ENCODE results near the gene GLOD4.
A peak's percentile ranks its signal among the peaks of the same experiment; 100 is the strongest.
"Not testable (repeated sequence)": the region's sequence is repeated elsewhere in the genome, so short reads cannot be mapped to it uniquely, and the experiment has no call there.

Gene GLOD4

DNA sequence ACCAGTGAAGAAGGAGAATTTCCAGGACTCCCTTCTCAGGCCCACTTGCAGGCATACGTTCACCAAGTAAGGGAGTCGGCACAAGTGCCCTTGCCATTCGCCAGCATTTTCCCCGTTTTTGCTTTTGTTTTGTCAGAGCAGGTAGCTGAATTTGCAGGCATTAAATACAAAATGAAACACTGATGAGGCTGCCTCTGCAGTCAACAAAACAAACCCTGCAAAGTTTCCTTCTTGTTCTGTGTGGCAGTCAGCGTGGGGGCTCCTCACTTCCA lies 7.8 kb downstream of the GLOD4 start:
- DNase-seq (ENCODE audit: low read depth) = no peak

DNA sequence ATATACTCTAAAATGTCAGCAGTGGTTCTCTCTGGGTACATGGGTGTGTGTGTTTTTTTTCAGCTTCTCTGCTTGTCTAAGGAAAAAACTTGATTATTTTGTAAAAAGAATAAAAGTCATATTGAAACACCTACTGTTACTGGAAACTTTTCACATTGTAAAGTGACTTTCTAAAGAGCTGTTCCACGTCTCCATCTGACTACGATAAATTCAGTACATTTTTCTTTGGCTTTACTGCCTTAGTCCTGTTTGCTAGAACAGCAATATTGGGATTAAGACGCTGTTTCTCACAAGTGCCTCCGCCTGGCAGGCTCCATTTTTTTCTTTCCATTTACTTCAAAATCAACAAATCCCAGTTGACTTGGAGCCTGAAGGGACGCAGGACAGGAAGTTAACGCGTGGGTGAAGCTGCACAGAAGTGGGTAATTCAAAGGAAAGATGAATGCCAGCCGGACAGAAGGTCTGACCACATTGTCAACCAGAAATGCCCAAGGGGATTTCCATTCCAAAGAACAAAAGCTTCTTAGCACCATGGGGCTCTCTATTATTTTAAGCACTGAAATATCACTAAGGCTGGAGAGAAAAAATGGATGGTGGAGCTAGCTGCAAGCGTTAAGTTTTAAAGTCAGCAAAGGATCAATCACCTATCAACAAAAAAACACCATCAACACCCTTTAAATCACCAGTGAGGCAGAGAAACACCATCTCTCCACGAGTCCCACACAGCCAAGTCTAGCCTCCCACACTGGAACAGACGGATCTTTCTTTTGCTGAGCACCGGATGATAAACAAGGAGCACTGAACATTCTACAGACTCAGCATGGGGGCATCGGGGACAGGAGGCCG lies 8.4 kb downstream of the GLOD4 start:
- no peak for DNase-seq (ENCODE audit: low read depth)

DNA sequence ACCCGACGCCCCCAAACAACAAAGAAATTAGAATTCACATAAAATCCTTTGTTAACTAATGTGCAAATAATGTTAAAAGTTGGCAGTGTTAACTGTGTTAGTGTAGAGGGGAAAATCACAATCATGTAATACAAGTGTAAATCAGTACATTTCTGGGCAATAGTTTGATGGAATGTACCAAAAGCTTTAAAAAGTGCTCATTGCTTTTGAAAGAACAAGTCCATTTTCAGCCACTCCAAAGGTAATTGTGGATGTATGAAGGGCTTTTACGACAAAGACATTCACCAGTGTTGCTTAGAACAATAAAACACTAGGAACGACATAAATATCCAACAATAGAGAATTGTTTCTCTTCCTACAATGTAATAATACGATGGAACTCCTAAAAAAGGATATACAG lies 9.1 kb downstream of the GLOD4 start:
- no peak for DNase-seq (ENCODE audit: low read depth)

DNA sequence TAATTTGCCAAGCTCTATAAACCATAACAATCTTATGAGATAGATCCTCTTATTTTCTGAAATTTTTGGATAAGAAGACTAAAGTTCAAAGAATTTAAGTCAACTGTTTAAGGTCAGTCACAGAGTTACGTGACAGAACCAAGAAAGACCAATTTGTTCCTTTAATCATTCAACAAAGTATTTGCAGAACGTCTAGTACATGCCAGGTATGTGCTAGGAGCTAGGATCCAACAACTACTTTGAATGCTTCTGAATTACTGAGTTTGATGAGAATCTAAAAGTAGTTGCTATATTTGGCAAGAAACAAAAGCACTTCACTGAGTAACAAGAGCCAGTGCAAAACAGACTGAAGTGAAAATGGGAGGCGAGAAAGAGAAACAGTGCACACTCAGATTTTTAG lies 15.0 kb downstream of the GLOD4 start:
- DNase-seq (ENCODE audit: low read depth) = no peak

DNA sequence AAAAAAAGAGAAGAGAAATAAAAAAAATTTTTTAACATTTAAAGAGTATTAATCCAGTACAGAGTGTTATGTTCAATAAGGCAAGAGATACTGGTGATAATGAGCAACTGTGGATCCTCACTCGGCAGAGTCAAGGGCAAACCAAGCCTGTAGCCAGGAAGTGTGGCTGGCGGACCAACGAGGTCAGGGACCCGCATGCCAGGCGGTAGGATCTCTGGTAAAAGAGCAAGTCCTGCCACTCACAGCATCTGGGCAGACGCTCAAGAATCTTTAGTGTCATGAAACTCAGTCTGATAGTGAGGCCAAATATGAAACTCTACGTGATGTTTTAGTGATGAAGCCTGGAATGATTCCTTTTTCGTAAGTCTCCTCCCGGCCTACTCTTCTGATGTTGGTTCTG lies 21.7 kb downstream of the GLOD4 start:
- DNase-seq (ENCODE audit: low read depth) = no peak

DNA sequence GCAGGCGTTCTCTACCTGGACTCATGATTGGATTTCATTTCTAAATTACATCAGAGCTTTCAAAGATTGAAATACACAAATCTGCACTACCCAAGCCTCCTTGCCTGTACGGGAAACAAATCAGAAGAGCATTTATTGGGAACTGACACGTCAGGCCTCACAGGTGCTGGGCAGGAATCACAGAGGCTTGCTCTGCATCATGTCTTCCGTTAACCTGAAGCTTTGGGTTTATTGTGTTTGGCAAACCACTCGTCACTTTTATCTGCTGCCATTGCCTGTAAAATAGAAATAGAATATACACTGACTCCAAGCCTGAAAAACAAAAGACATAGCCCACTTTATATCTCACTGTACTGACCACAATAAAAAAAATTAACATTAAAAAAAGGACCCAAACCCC lies 22.1 kb downstream of the GLOD4 start:
- no peak for DNase-seq (ENCODE audit: low read depth)

DNA sequence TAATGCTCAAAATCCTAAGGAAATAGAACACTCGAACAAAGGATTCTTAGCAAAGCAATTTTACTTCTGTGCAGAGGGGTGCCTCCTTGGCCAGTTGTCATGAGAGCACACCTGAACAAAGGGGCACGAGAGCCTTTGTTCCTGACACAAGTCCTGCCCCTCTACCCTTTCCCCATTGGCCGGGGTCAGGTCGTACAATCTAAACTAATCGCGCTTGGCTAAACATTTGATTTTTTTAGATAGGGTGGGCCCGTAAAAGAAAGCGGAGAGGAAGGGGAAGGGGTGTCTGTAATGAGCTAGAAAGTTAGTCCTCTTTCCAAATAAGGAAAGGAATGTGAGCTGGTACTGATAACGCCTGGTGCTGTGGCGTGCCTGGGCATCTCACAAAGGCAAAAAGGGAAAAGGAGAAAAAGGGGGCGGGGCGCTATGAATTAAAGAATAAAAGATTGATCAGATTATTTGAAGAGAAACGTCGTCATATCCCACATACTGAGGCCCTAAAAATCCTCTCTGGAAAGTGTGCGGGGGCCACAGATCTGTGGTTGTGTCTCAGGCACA lies 26.0 kb downstream of the GLOD4 start:
- DNase-seq (ENCODE audit: low read depth) = not testable (repeated sequence)

DNA sequence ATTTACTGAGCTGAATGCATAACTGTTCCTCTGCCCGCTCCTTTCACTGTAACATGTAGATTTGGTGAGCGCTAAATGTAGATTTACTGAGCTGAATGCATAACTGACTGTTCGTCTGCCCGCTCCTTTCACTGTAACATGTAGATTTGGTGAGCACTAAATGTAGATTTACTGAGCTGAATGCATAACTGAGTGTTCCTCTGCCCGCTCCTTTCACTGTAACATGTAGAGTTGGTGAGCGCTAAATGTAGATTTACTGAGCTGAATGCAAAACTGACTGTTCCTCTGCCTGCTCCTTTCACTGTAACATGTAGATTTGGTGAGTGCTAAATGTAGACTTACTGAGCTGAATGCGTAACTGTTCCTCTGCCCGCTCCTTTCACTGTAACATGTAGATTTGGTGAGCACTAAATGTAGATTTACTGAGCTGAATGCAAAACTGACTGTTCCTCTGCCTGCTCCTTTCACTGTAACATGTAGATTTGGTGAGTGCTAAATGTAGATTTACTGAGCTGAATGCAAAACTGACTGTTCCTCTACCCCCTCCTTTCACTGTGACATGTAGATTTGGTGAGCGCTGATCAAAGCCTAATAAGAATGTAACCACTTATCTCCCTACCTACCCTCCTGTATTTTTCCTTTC lies 26.6 kb downstream of the GLOD4 start:
- DNase-seq (ENCODE audit: low read depth) = not testable (repeated sequence)

DNA sequence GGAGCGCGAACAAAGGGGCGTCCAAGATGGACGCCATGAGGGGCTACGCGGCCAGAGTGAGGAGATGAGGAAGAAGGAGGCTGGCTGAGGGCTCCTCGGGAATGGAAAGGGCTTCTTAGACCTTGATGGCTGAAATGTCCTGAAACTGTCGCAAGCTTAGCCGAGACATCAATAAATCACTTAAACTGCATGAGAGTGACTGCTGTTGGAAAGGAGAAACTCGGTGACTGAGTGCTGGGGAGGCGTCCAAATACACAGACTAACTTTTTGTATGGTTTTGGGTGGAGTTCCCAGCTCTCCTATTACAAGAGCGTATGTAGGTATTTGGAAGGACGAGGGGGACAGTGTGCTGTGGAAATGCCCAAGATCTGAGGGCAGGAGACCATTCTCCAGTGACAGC lies 28.7 kb downstream of the GLOD4 start:
- DNase-seq (ENCODE audit: low read depth) = no peak

DNA sequence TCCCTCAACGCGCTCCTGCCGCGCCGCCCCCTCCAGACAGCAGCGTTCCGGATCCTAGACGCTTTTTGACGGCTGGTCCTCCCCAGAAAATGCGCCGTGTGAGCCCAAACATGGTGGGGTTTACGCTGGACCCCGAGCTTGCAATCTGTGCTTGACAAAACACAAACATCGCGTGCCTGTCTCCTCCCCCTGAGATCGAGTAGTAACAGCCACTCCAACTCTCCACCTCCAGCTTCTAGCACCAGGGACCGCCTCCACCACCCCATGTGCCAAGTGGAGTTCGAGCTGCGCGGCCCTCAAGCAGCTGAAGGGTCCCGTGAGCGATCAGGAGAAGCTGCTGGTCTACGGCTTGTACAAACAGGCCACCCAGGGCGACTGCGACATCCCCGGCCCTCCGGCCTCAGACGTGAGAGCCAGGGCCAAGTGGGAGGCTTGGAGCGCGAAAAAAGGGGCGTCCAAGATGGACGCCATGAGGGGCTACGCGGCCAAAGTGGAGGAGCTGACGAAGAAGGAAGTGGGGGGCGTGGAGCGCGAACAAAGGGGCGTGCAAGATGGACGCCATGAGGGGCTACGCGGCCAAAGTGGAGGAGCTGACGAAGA lies 29.4 kb downstream of the GLOD4 start:
- DNase-seq (ENCODE audit: low read depth) = no peak

DNA sequence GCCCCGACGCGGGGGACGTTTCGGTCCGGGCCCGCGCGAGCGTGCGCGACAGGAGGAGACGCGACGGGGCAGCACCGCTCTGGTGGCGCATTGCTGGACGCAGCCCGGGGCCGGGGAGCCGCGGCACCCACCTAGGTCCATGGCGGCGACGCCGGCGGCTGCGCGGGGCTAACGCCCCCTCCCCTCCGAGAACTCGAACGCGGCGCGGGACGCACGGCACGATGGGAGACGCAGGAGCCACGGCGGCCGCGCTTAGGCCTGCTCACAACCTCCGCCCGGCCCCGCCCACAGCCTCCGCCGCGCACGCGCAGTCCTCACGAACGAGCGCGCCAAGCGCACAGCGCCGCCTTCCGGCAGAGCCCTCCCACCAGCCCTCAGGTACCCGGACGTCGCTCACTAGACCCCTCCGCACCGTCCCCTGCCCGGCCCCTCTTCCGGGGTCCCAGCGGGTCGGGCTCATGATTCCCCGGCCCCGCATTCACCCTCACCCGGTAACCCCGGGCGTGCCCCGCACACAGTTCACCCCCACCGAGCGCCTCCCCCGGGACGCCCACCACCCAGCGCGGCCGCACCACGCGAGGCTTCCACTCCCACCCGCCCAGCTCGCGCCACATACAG lies 30.0 kb downstream of the GLOD4 start, which contains the start of gene GEMIN4:
Gene GEMIN4 (minus strand): TSS at position 263 of the 618 bp plus-strand sequence. CDS start 122 bp downstream, at position 141.
- peak; percentile 73 for DNase-seq (ENCODE audit: low read depth)

DNA sequence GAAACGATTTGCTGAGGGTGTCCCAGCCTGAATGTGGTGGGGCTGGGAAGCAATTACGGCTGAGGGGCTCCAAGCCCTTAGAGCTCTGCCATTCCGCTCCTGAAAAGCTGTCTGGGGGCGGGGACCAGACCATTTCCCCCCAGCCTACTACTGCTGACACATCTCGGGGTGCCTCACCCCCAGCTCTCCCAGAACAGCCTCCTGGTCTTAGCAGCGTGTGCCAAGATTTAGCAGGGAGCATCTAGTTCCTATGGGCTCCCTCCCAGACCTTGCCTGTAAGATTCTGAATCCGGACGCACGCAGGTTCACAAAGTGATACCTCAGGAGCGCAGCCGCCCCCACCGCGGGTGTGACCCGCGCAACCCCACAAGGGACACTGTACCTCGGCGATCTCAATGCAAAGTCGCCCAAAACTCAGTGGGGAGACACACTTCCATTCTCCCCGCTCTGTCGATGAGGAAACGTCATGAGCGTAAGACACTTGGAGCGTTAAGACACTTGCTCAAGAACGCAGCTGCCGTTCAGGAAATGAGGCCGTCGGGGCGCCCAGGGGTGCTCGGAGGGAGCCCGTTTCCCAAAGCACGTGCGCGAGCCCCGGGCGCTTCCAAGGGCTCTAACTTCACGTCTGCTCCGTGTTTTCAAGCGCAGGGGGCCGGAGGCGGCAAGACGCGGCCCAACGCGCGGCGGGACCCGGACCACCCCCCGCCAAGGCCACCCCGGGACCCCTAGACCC lies 30.6 kb downstream of the GLOD4 start:
- no peak for DNase-seq (ENCODE audit: low read depth)

DNA sequence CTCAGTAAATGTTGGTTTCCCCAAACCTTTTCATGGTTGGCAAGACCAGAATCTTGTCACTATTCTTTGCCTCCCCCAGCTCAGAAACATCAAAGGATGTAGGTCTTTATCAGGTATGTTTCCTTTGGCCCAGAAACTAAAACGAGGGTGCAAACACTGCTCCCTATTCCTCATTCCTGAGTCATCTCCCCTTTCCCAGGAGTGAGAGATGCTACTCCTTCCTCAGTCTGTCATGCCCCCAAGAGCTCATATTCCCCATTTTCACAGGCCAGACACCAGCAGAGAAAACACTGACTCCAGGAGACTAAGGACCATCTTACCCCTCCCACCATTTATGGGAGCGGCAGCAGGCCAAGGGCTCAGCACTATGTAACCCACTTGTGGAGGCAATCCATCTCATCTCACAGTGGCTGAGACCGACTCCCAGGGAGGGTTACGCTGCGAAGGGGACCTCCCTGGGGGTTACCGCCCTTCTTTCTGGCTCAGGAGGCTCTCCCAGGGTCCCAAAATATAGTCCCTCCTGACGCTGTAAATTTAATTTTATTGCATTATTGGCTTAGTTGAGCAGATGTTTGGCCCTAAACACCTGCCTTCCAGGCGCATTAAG lies 31.5 kb downstream of the GLOD4 start:
- DNase-seq (ENCODE audit: low read depth) = no peak

DNA sequence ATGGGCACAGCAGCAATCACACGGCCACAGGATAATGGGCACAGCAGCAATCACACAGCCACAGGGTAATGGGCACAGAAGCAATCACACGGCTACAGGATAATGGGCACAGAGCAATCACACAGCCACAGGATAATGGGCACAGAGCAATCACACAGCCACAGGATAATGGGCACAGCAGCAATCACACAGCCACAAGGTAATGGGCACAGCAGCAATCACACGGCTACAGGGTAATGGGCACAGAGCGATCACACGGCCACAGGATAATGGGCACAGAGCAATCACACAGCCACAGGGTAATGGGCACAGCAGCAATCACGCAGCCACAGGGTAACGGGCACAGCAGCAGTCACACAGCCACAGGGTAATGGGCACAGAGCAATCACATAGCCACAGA lies 32.7 kb downstream of the GLOD4 start:
- DNase-seq (ENCODE audit: low read depth) = not testable (repeated sequence)

DNA sequence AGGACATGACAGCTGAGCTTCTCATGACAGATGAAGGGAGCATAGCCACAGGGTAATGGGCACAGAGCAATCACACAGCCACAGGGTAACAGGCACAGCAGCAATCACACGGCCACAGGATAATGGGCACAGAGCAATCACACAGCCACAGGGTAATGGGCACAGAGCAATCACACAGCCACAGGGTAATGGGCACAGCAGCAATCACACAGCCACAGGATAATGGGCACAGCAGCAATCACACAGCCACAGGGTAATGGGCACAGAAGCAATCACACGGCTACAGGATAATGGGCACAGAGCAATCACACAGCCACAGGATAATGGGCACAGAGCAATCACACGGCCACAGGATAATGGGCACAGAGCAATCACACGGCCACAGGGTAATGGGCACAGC lies 33.5 kb downstream of the GLOD4 start:
- DNase-seq (ENCODE audit: low read depth) = not testable (repeated sequence)

DNA sequence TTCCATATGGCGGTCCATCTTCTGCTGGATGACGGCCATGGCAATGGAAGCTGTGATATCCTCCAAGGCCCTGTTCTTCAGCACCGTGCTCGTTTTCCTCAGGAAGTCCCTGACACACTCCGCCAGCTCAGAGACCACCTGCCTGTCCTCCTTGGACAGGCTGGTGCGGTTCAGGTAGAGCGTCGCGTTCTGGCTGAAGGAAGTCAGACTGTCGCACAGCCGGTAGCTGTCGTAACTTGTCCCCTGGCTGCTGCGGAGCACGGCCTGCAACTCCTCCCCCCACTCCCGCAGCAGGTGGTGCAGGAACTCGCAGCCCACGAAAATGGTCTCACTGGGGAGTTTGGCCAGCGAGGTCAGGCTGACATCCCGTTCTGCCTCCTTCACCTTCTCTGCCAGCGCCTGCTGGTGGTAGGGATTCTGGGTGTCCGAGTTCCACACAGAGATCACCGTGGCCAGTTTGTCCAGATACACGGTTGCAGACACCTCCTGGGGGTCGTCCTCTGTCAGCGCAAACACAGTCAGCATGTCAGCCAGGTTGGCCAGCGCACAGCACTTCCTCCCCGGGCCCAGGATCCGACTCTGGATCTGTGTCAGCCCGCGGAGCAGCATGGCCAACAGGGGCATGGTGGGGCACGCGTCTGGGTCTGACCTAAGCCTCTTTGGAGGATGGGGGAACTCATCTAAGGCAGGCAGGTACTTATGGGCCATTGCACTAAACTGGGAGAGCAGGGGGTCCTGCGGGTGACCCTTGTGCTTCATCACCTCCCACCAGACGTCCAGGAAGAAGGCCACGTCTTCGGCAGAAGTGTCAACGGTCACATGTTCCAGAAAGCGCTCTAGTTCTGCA lies 35.1 kb downstream of the GLOD4 start:
- no peak for DNase-seq (ENCODE audit: low read depth)

DNA sequence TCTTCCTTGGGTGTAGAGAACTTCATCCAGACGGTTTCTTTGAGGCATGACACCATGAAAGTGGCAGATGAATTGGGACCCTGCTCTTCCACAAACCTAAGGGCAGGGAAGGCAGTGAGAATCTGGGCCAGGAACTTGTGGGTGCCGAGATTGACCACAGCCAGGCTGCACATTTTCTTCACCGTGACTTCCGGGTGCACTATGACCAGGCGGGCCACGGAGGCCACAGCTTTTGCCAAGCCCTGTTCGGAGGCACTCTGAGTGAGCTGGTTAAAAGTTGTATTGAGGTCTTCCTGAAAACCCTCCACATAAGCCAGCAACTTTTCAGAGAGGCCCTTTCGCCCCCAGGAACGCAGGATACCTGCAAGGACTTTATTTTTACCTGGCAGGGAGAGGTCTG lies 35.9 kb downstream of the GLOD4 start:
- no peak for DNase-seq (ENCODE audit: low read depth)

DNA sequence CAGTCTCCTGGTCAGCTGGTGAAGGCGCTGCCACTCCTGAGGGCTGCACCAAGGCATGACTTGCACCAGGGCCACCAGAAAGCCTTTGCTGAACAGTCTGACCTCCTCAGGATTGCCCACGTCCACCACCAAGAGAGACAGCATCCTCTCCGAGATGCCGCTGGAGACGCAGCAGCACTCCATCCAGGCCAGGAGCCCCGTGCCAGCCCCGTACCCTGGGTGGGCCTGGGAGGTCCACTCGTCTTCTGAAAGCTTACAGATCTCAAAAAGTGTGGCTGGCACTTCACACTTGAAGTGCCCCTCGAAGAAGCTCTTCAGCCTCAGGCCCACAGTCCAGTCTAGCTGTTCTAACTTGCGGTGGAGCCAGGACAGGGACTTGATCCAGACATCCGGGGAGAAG lies 36.7 kb downstream of the GLOD4 start:
- DNase-seq (ENCODE audit: low read depth) = no peak

DNA sequence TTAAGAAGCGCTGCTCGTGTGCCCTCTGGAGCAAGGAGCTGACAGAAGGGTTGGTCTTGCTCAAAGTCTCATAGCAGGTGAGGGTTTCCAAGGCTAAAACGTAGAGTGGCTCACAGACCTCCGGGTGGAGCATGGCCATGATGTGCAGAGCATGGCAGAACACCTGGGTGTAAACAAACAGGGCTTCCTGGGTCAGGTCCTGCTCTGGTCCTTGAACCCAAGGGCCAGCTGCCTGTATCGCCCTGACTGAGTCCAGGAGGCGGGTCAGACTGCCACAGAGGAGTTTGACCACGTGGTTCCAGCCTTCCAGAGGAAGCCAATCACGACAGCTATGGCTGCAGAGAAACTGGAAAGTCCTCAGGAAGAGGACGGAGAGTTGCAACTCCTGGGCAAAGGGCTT lies 37.1 kb downstream of the GLOD4 start:
- no peak for DNase-seq (ENCODE audit: low read depth)

DNA sequence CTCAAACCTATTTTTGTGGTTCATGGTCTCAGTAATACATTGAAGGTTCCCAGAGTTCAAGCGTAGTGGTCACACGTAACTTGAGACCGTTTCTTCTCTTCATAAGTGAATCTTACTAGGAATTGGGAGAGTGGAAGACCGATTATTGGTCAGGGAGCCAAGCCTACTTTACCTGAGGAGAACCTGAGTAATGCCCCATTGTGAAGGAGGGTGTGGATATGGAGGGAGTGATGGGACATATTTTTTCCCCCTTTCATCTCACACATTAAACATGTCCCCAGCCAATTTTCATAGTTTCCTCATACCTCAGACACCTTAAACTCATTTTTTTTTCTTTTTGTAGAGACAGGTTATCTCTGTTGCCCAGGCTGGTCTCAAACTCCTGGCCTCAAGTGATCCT lies 38.9 kb downstream of the GLOD4 start:
- DNase-seq (ENCODE audit: low read depth) = no peak

Measured in CMK (cell line).